Thyroid gland (tissue), 4 donors: ENCODE results near the gene SCGB1C2. TPM values are rescaled to one million over a fixed set of nuclear protein-coding genes. Genes with fewer than 3 reads are reported as not detected.
A peak's percentile ranks its signal among the peaks of the same experiment; 100 is the strongest.
"Not testable (repeated sequence)": the region's sequence is repeated elsewhere in the genome, so short reads cannot be mapped to it uniquely, and the experiment has no call there.

Source experiments
- DNase-seq, 2 donors: peaks; one replicate each; pipeline ENCODE4 v3.0.0-alpha.2; 2019
- H3K27ac ChIP-seq, 3 donors: fragments of 200-600 bp; sonication (generic); 1 replicate in 2 of 3; 2 replicates in 1 of 3; pipeline ENCODE4 v1.5.1; 2016 to 2019; ENCODE audit warnings: mild to moderate bottlenecking in 1 of 3, moderate library complexity in 1 of 3
- H3K27me3 ChIP-seq: fragments of 200-600 bp; sonication (generic); one replicate; pipeline ENCODE4 v1.5.1; 2019
- H3K36me3 ChIP-seq, 2 donors: fragments of 200-600 bp; sonication (generic); one replicate each; pipeline ENCODE4 v1.5.1; 2016 to 2019
- H3K4me1 ChIP-seq, 2 donors: fragments of 200-600 bp; sonication (generic); one replicate each; pipeline ENCODE4 v1.5.1; 2017 to 2019
- H3K4me3 ChIP-seq, 3 donors: fragments of 200-600 bp; sonication (generic); replicated peaks in 1 of 3; 1 replicate in 2 of 3; 2 replicates in 1 of 3; pipeline ENCODE4 v1.5.1; 2016; ENCODE audit warnings: mild to moderate bottlenecking in 1 of 3
- H3K9me3 ChIP-seq: fragments of 200-600 bp; sonication (generic); one replicate; pipeline ENCODE4 v1.5.1; 2017
- CTCF ChIP-seq, 6 experiments: fragments of 200-600 bp in 3 of 6; fragments of 450-650 bp in 3 of 6; sonication (generic) in 3 of 6; IDR thresholded peaks; one replicate each; pipeline ENCODE4 v1.5.1; 2016 to 2019; ENCODE audit warnings: antibody characterized with exemption in 6 of 6, mild to moderate bottlenecking in 2 of 6, inconsistent platforms in 1 of 6, moderate library complexity in 1 of 6
- POLR2A ChIP-seq, 2 donors: fragments of 450-650 bp; IDR thresholded peaks; one replicate each; pipeline ENCODE4 v1.6.1; 2017; ENCODE audit warnings: antibody characterized with exemption in 2 of 2, mild to moderate bottlenecking in 2 of 2, moderate library complexity in 1 of 2
- WGBS, 2 donors: methylation state at CpG; one replicate each; pipeline ENCODE4 v1.1.5; 2017; 5-methylcytosine and 5-hydroxymethylcytosine counted together
- intact Hi-C: fragments of 100-400 bp; cut with DNase I; formaldehyde crosslinking; loops from one replicate; pipeline ENCODE4 v1.15.1; 2023
- total RNA-seq, 4 donors: library from RNA; depleted of rRNA; stranded (reverse); fragments of >200 nt; gene quantifications; one replicate each; pipeline ENCODE4 v1.2.3, GENCODE V29; 2016

Gene SCGB1C2
- total RNA-seq, 4 donors from 2014 or later, result not detected

DNA sequence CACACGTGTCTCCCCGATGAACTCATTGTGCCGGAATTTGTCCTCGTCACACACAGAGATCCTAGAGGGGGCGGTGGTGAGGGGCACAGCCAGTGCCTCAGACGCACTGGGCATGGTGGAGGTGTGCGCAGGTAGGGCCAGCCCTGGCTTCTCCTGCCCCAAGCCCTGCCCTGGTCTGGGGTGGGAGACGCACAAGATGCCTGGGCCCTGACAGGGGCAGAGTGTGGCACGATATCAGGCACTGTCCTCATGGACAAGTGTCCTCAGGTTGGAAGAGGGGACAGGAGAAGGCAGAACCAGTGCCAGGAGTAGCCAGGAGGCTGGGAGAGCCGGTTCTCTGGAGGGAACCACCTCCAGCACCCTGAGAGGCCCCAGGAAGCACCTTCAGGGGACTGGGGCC lies 24.1 kb downstream of the SCGB1C2 start:
- no peak for TF ChIP-seq CTCF (IDR thresholded peaks at IDR 0.05)
- no peak for TF ChIP-seq POLR2A (IDR thresholded peaks at IDR 0.05)
- intact Hi-C loops, result no loop called here
- no peaks in the 10 kb centered on the region for H3K36me3 ChIP-seq
- 76 to 81% methylated on average over 10 of the region's 10 CpGs for WGBS, 2 donors
- H3K27ac ChIP-seq, result no peak overlapping the region
- H3K4me1 ChIP-seq, result no peaks in the 10 kb centered on the region
- no peaks in the 10 kb centered on the region for H3K9me3 ChIP-seq
- no peaks in the 10 kb centered on the region for H3K27me3 ChIP-seq
- H3K4me3 ChIP-seq, result no peak overlapping the region
- DNase-seq, result no peak

GRCh38 chr17:162689-163088 lies 25.3 kb downstream of the SCGB1C2 start:
- 86 to 94% methylated on average over 3 to 10 of the region's 11 CpGs for WGBS, 2 donors
- Histone ChIP-seq H3K4me3 (no peak overlapping the region), H3K4me1 (no peaks in the 10 kb centered on the region), H3K36me3 (no peaks in the 10 kb centered on the region), H3K9me3 (no peaks in the 10 kb centered on the region), H3K27ac (no peak overlapping the region), H3K27me3 (no peaks in the 10 kb centered on the region)
- DNase-seq, result no peak
- TF ChIP-seq CTCF (IDR thresholded peaks at IDR 0.05), result no peak
- TF ChIP-seq POLR2A (IDR thresholded peaks at IDR 0.05), result no peak
- intact Hi-C loops, result no loop called here

GRCh38 chr17:163514-164098 lies 26.2 kb downstream of the SCGB1C2 start:
- no peak for DNase-seq
- TF ChIP-seq CTCF (IDR thresholded peaks at IDR 0.05), result no peak
- TF ChIP-seq POLR2A (IDR thresholded peaks at IDR 0.05), result no peak
- 86 to 87% methylated on average over 11 of the region's 11 CpGs for WGBS, 2 donors
- Histone ChIP-seq H3K4me1 (no peaks in the 10 kb centered on the region), H3K4me3 (no peak overlapping the region), H3K9me3 (no peaks in the 10 kb centered on the region), H3K27ac (no peak overlapping the region), H3K27me3 (no peaks in the 10 kb centered on the region), H3K36me3 (no peaks in the 10 kb centered on the region)
- intact Hi-C loops, result no loop called here

GRCh38 chr17:164303-165235 lies 27.2 kb downstream of the SCGB1C2 start:
- intact Hi-C loops, result no loop called here
- Histone ChIP-seq H3K4me1 (no peaks in the 10 kb centered on the region), H3K9me3 (no peaks in the 10 kb centered on the region), H3K27ac (no peak overlapping the region), H3K36me3 (no peaks in the 10 kb centered on the region), H3K4me3 (no peak overlapping the region), H3K27me3 (no peaks in the 10 kb centered on the region)
- DNase-seq, result peak; percentile 26 to 30
- TF ChIP-seq POLR2A (IDR thresholded peaks at IDR 0.05) (no peak), CTCF (IDR thresholded peaks at IDR 0.05) (peak in 4 of 6 experiments; percentile 11 to 46 (median 34))
- 70 to 75% methylated on average over 7 to 13 of the region's 16 CpGs for WGBS, 2 donors

- no peaks in the 10 kb centered on the region for H3K36me3 ChIP-seq
- intact Hi-C loops, result no loop called here
- no peaks in the 10 kb centered on the region for H3K27me3 ChIP-seq
- WGBS, 2 donors, result 88 to 94% methylated on average over 13 of the region's 14 CpGs
- no peak for TF ChIP-seq CTCF (IDR thresholded peaks at IDR 0.05)
- TF ChIP-seq POLR2A (IDR thresholded peaks at IDR 0.05), result no peak
- no peak overlapping the region for H3K4me3 ChIP-seq
- no peak for DNase-seq
- H3K9me3 ChIP-seq, result no peaks in the 10 kb centered on the region
- H3K27ac ChIP-seq, result no peak overlapping the region
- H3K4me1 ChIP-seq, result no peaks in the 10 kb centered on the region
Observed at GRCh38 chr17:165939-166338, 28.6 kb downstream of the SCGB1C2 start.

DNA sequence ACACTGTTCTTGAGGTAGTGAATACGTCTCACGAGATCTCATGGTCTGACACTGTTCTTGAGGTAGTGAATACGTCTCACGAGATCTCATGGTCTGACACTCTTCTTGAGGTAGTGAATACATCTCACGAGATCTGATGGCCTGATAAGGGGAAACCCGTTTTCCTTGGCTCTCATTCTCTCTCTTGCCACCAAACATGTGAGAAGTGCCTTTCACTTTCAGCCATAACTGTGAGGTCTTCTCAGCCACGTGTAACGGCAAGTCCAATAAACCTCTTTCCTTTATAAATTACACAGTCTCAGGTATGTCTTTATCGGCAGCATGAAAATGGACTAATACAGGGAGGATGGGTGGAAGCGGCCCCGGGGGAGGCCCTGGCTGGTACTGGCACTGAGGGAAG lies 31.2 kb downstream of the SCGB1C2 start:
- intact Hi-C loops, DNase-seq, H3K27me3 ChIP-seq, H3K36me3 ChIP-seq, H3K9me3 ChIP-seq, H3K4me1 ChIP-seq, H3K27ac ChIP-seq, H3K4me3 ChIP-seq: not testable (repeated sequence)
- WGBS, 2 donors, result 45 to 69% methylated on average over 9 of the region's 11 CpGs
